ENCODE data around the gene CPED1.

- TF ChIP-seq POLR2AphosphoS5 (IDR thresholded peaks at IDR 0.05; ENCODE audit: borderline replicate concordance, low read depth, low read length): no peak
- TF ChIP-seq EZH2 (IDR thresholded peaks at IDR 0.05): no peak
- TF ChIP-seq FOXP2 (optimal IDR thresholded peaks at IDR 0.05; ENCODE audit: control extremely low read depth, extremely low read length, insufficient read depth): no peak
Observed at GRCh38 chr7:120994512-120995410, 6.2 kb downstream of the CPED1 start.
